ENCODE measurements around the gene NTF3. TPM values are rescaled to one million over a fixed set of nuclear protein-coding genes. Genes with fewer than 3 reads are reported as not detected.
A peak's percentile ranks its signal among the peaks of the same experiment; 100 is the strongest.

The NTF3 gene
- total RNA-seq, 2 donors from 2014 or later = 0.71 to 4.1 TPM

- H3K9ac ChIP-seq (ENCODE audit: extremely low read depth, low read length, poor library complexity, severe bottlenecking) = no peak overlapping the region
- H3K27me3 ChIP-seq (ENCODE audit: control insufficient read depth, insufficient read depth, low read length, poor library complexity, severe bottlenecking) = peaks cover 58% of the 10 kb centered on the region
- peaks cover 19% of the 10 kb centered on the region for H3K4me1 Mint-ChIP-seq
- no peak for TF ChIP-seq CTCF (conservative IDR thresholded peaks at IDR 0.05)
- no peaks in the 10 kb centered on the region for H3K9me3 ChIP-seq (ENCODE audit: control insufficient read depth, low read length)
- H3K4me1 ChIP-seq (ENCODE audit: control insufficient read depth, insufficient read depth, low read length) = no peaks in the 10 kb centered on the region
- H3K4me3 ChIP-seq (ENCODE audit: low read length) = no peak overlapping the region
- peaks cover 8% of the 10 kb centered on the region for H3K9me3 Mint-ChIP-seq
- H3K36me3 ChIP-seq (ENCODE audit: control insufficient read depth, insufficient read depth, low read length) = no peaks in the 10 kb centered on the region
- DNase-seq = no peak
- no peak overlapping the region for H3K27ac Mint-ChIP-seq
- 93 to 100% methylated on average over 2 to 4 of the region's 4 CpGs for WGBS, 2 experiments (ENCODE audit: insufficient coverage in 1 of 2, insufficient read length in 1 of 2)
- H3K36me3 Mint-ChIP-seq (ENCODE audit: low read depth) = peaks cover 4% of the 10 kb centered on the region
- no peak overlapping the region for H3K27ac ChIP-seq (ENCODE audit: low read depth, low read length)
- H3K4me3 Mint-ChIP-seq = no peak overlapping the region
- peaks cover 25% of the 10 kb centered on the region for H3K27me3 Mint-ChIP-seq (ENCODE audit: insufficient read depth)
Observed at GRCh38 chr12:5437182-5437583, 5.3 kb downstream of the NTF3 start.

- Histone ChIP-seq H3K4me3 (ENCODE audit: low read length) (no peak overlapping the region), H3K27me3 (ENCODE audit: control insufficient read depth, insufficient read depth, low read length, poor library complexity, severe bottlenecking) (peaks cover 54% of the 10 kb centered on the region), H3K9me3 (ENCODE audit: control insufficient read depth, low read length) (no peaks in the 10 kb centered on the region), H3K4me1 (ENCODE audit: control insufficient read depth, insufficient read depth, low read length) (no peaks in the 10 kb centered on the region), H3K27ac (ENCODE audit: low read depth, low read length) (no peak overlapping the region), H3K36me3 (ENCODE audit: control insufficient read depth, insufficient read depth, low read length) (no peaks in the 10 kb centered on the region), H3K9ac (ENCODE audit: extremely low read depth, low read length, poor library complexity, severe bottlenecking) (no peak overlapping the region)
- Mint-ChIP-seq H3K9me3 (peaks cover 8% of the 10 kb centered on the region), H3K36me3 (ENCODE audit: low read depth) (peaks cover 4% of the 10 kb centered on the region), H3K27me3 (ENCODE audit: insufficient read depth) (peaks cover 25% of the 10 kb centered on the region), H3K4me1 (peaks cover 17% of the 10 kb centered on the region), H3K4me3 (no peak overlapping the region), H3K27ac (no peak overlapping the region)
- no peak for TF ChIP-seq CTCF (conservative IDR thresholded peaks at IDR 0.05)
- DNase-seq = peak; percentile 28
- 94 to 96% methylated on average over 10 to 11 of the region's 11 CpGs for WGBS, 2 experiments (ENCODE audit: insufficient coverage in 1 of 2, insufficient read length in 1 of 2)
Observed at GRCh38 chr12:5437589-5437988, 5.7 kb downstream of the NTF3 start.

- no peak overlapping the region for H3K27ac Mint-ChIP-seq
- no peak for DNase-seq
- peaks cover 4% of the 10 kb centered on the region for H3K36me3 Mint-ChIP-seq (ENCODE audit: low read depth)
- Histone ChIP-seq H3K9ac (ENCODE audit: extremely low read depth, low read length, poor library complexity, severe bottlenecking) (no peak overlapping the region), H3K4me3 (ENCODE audit: low read length) (no peak overlapping the region), H3K36me3 (ENCODE audit: control insufficient read depth, insufficient read depth, low read length) (no peaks in the 10 kb centered on the region), H3K27ac (ENCODE audit: low read depth, low read length) (no peak overlapping the region), H3K4me1 (ENCODE audit: control insufficient read depth, insufficient read depth, low read length) (no peaks in the 10 kb centered on the region), H3K9me3 (ENCODE audit: control insufficient read depth, low read length) (no peaks in the 10 kb centered on the region), H3K27me3 (ENCODE audit: control insufficient read depth, insufficient read depth, low read length, poor library complexity, severe bottlenecking) (peaks cover 43% of the 10 kb centered on the region)
- WGBS, 2 experiments (ENCODE audit: insufficient coverage in 1 of 2, insufficient read length in 1 of 2) = 65 to 71% methylated on average over 4 of the region's 4 CpGs
- peaks cover 16% of the 10 kb centered on the region for H3K4me1 Mint-ChIP-seq
- H3K4me3 Mint-ChIP-seq = no peak overlapping the region
- H3K9me3 Mint-ChIP-seq = peaks cover 8% of the 10 kb centered on the region
- no peak for TF ChIP-seq CTCF (conservative IDR thresholded peaks at IDR 0.05)
- peaks cover 29% of the 10 kb centered on the region for H3K27me3 Mint-ChIP-seq (ENCODE audit: insufficient read depth)
Observed at GRCh38 chr12:5438671-5439200, 6.8 kb downstream of the NTF3 start.
